Activated CD8-positive, alpha-beta T cell treated with anti-CD3 and anti-CD28 coated beads, Interleukin-2, amount 10 ng/mL, durations not matched to agents 7 days and 5 days (primary cell): Measurements from ENCODE around the gene C6orf132. TPM values are rescaled to one million over a fixed set of nuclear protein-coding genes. Genes with fewer than 3 reads are reported as not detected.

Experiments used
- ATAC-seq: fragments of 150-1000 bp; cut with Tn5 transposase; one replicate; pipeline ENCODE4 v1.10.0; 2021; ENCODE audit warnings: moderate library complexity
- CTCF ChIA-PET: fragments of 350-600 bp; sonication (Branson Sonifier 250); formaldehyde crosslinking; loops from one replicate; lab custom pipeline; 2021; ENCODE audit warnings: antibody characterized with exemption; lab: Charles Lee
- POLR2A ChIA-PET: fragments of 350-600 bp; sonication (Branson Sonifier 250); formaldehyde crosslinking; loops from one replicate; lab custom pipeline; 2021; ENCODE audit warnings: antibody characterized with exemption; lab: Charles Lee
- DNase-seq: peaks from one replicate; pipeline ENCODE4 v3.0.0-alpha.2; 2020
- H3K27ac Mint-ChIP-seq: one replicate; pipeline ENCODE4 v1.8.0; 2021; ENCODE audit warnings: mild to moderate bottlenecking, mixed read lengths
- H3K27me3 Mint-ChIP-seq: one replicate; pipeline ENCODE4 v1.8.0; 2021; ENCODE audit warnings: low read depth, mixed read lengths
- H3K36me3 Mint-ChIP-seq: one replicate; pipeline ENCODE4 v1.8.0; 2021; ENCODE audit warnings: low read depth, mixed read lengths
- H3K4me1 Mint-ChIP-seq: one replicate; pipeline ENCODE4 v1.8.0; 2021; ENCODE audit warnings: low read depth, mixed read lengths
- H3K4me3 Mint-ChIP-seq: one replicate; pipeline ENCODE4 v1.8.0; 2021; ENCODE audit warnings: mild to moderate bottlenecking, mixed read lengths
- H3K9me3 Mint-ChIP-seq: one replicate; pipeline ENCODE4 v1.8.0; 2022; ENCODE audit warnings: mixed read lengths; ENCODE audit not compliant: insufficient read depth
- total RNA-seq, 2 experiments: library from RNA; stranded (reverse); gene quantifications; one replicate each; pipeline ENCODE4 v1.2.3, GENCODE V29; 2021

The C6orf132 gene
- total RNA-seq, 2 experiments from 2014 or later = 0.03 TPM; not detected in 1

DNA sequence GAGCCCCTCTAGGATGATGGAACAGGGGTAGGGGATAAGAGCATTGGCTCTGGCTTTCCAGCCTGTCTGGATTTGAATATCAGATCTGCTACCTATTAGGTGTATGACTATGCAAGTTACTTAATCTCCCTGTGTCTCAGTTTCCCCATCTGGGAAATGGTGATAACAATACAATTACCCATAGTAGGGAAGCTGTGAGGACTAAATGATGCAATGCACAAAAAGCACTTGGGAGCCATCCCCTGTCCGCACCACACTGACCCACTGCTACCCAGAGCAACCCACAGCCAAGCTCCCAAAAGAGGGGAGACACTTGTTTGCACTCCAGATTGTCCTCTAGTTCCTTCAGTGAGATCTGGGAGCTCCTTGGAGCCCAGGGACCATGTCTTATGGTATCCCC is 30.1 kb downstream of the C6orf132 start:
- Mint-ChIP-seq H3K9me3 (no peaks in the 10 kb centered on the region), H3K27me3 (peaks cover 17% of the 10 kb centered on the region), H3K36me3 (no peaks in the 10 kb centered on the region), H3K27ac (no peak overlapping the region), H3K4me1 (no peaks in the 10 kb centered on the region), H3K4me3 (no peak overlapping the region)
- ChIA-PET CTCF (interaction anchor here (0.9 to 3.1 kb wide), 3 partner anchors 8 to 17 kb away, joined by 3 to 23 read pairs (median 3); no protein-coding TSS in a partner anchor), POLR2A (no interaction called here)
- ATAC-seq (no peak), DNase-seq (no peak)

DNA sequence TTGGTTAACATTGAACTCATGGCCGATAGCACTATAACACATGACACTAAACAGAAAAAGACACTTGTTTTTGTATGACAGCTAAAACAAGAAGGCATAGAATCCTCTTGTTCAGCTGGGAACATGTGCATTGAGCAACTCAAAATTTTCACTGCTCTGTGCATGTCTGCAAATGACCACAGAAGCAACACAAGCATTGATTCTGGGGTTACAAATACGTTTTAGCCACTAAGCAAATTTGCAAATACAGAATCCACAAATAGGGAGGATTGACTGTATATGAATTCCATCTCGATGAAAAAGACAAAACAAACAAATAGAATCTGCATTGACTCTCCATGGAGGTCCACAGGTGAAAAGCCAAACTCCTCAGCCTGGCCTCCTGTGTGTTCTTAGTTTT is 31.7 kb downstream of the C6orf132 start:
- ATAC-seq = no peak
- Mint-ChIP-seq H3K4me3 (no peak overlapping the region), H3K27me3 (peaks cover 13% of the 10 kb centered on the region), H3K4me1 (no peaks in the 10 kb centered on the region), H3K27ac (no peak overlapping the region), H3K36me3 (no peaks in the 10 kb centered on the region), H3K9me3 (no peaks in the 10 kb centered on the region)
- ChIA-PET CTCF (no interaction called here), POLR2A (no interaction called here)
- no peak for DNase-seq

DNA sequence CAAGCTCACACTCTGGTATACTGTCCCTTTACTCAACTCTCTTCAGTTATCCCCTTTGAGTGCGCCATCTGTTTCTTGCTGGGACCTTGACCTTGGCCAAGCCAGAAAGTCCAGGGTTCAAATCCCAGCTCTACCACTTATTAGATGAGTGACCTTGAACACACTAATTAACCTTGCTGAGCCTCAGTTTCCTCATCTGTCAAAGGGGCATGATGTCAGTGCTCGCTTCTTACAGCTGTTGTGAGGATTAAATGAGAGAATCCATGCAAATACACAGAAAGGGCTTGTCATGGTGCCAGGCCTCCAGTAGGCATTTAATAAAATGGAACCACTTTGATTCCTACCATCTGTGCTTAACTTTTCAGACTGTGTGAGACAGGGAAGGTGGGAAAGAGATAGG is 34.3 kb downstream of the C6orf132 start:
- Mint-ChIP-seq H3K27me3 (peaks cover 13% of the 10 kb centered on the region), H3K4me1 (peaks cover 14% of the 10 kb centered on the region), H3K36me3 (no peaks in the 10 kb centered on the region), H3K27ac (no peak overlapping the region), H3K9me3 (no peaks in the 10 kb centered on the region), H3K4me3 (no peak overlapping the region)
- POLR2A ChIA-PET = no interaction called here
- CTCF ChIA-PET = no interaction called here
- ATAC-seq (no peak), DNase-seq (no peak)

DNA sequence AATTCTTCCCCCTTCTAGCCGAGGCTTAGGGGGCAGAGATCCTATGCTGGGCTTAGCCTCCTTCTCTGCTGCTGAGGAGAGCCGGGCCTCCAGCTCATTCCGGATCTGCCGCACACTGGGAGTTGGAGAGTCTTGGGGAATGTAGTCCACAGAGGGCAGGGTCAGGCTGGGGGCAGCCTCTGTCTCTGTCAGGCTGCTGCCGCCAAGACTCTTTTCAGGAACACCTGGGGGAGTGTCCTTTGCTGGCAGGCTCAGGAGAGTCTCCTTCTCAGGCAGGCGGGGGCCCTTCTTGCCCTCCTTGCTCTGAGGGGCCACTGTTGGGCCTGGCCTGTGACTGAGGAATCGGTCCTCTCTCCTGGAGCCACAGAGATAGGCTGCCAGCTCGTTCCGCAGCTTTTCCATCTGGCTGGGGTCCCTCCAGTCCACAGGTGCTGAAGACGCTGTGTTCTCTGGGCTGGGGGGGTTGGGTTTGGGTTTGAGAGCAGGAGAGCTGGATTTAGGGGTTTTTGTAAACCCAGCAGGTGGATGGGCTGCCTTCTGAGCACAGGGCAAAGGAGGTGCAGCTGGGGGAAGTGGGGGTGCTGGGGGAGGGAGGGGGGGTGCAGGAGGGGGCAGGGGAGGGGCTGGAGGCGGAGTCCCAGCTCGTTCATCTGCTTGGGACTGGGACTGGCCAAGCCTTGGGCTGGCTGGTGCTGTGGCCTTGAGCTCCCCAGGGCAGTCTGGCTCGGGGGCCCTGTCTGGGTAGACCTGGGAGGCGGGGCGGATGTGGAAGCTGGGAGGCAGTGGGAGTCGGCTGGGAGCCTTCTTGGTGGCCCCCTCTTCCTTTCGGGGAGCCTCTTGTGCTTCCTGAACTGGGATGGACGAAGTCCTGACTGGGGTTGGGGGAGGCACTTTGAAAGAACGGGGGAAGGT is 36.1 kb downstream of the C6orf132 start:
- ATAC-seq (no peak), DNase-seq (no peak)
- POLR2A ChIA-PET = no interaction called here
- Mint-ChIP-seq H3K27me3 (peaks cover 6% of the 10 kb centered on the region), H3K36me3 (no peaks in the 10 kb centered on the region), H3K4me3 (no peak overlapping the region), H3K9me3 (no peaks in the 10 kb centered on the region), H3K4me1 (peaks cover 15% of the 10 kb centered on the region), H3K27ac (no peak overlapping the region)
- CTCF ChIA-PET = no interaction called here

DNA sequence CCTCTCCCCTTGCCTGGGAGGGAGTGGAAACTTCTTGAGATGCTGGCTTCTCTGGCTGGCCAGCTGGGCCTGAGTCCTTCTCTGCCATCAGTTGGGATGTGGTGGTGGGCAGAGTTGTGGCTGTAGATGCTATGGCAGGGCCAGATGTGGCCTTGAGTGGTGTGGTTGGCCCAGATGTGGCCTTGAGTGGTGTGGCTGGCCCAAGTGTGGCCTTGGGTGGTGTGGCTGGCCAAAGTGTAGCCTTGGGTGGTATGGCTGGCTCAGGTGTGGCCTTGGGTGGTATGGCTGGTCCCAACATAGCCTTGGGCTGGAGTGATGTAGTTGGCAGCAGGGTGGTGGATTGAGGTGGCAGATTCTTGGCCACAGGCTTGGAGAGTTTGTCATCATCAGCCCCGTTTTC is 36.7 kb downstream of the C6orf132 start:
- H3K4me1 Mint-ChIP-seq = peaks cover 18% of the 10 kb centered on the region
- ChIA-PET CTCF (interaction anchor here (1.0 to 2.2 kb wide), 4 partner anchors 10 to 60 kb away, joined by 3 to 14 read pairs (median 7); no protein-coding TSS in a partner anchor), POLR2A (no interaction called here)
- no peak overlapping the region for H3K27ac Mint-ChIP-seq
- peaks cover 6% of the 10 kb centered on the region for H3K27me3 Mint-ChIP-seq
- H3K9me3 Mint-ChIP-seq = no peaks in the 10 kb centered on the region
- DNase-seq (no peak), ATAC-seq (no peak)
- H3K4me3 Mint-ChIP-seq = no peak overlapping the region
- H3K36me3 Mint-ChIP-seq = no peaks in the 10 kb centered on the region

DNA sequence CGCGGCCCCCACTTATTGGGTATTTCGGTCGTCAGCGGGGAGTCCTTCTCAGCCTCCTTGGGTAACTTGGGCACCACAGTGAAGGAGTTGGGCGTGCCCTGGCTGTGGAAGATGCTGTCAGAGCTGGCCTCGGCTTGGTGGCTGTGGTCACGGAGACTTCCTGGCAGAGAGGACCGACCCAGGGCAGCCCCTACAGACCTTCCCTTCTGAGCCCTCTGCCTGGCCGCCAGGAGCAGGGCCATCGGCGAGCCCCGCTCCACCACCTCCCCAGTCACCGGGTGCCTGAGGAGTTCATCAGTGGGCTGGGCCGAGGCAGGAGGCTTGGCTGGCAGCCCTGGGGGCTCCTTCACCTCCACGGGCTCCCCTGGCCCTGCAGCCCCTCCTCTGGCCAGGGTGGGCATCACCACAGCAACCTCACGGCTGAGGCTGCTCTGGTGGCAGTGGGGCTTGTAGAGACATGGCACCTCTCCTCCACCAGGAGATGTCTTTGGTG is 37.2 kb downstream of the C6orf132 start:
- ChIA-PET POLR2A (interaction anchor here (0.7 to 1.2 kb wide), 3 partner anchors 13 to 193 kb away, joined by 3 to 6 read pairs (median 5); no protein-coding TSS in a partner anchor), CTCF (interaction anchor here (0.6 to 2.8 kb wide), 48 partner anchors 8 to 737 kb away, joined by 3 to 26 read pairs (median 6); partner anchors contain the start of genes BYSL, MED20, TAF8 and TOMM6)
- peak overlapping the region; percentile 43 for H3K4me3 Mint-ChIP-seq
- DNase-seq (no peak), ATAC-seq (no peak)
- H3K9me3 Mint-ChIP-seq = no peaks in the 10 kb centered on the region
- peaks cover 24% of the 10 kb centered on the region for H3K4me1 Mint-ChIP-seq
- H3K27me3 Mint-ChIP-seq = peaks cover 6% of the 10 kb centered on the region
- H3K27ac Mint-ChIP-seq = no peak overlapping the region
- no peaks in the 10 kb centered on the region for H3K36me3 Mint-ChIP-seq

DNA sequence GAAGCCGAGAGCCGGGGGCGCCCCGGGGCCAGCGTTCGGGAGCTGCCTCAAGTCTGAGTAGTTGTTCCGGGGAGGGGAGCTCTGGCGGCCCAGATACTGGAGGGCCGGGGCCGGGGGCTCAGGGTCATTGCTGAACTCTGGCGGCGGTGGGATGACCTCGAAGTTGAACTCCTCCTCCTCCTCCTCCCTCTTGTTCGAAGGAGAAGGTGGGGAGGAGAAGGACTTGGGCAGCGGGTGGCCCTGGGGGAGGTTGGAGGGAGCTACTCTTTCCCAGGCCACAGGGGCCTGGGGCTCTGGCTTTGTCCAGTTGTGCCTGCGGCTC is 37.7 kb downstream of the C6orf132 start:
- H3K4me1 Mint-ChIP-seq = peaks cover 28% of the 10 kb centered on the region
- peaks cover 6% of the 10 kb centered on the region for H3K27me3 Mint-ChIP-seq
- CTCF ChIA-PET = interaction anchor here (0.6 to 2.8 kb wide), 62 partner anchors 8 to 737 kb away, joined by 3 to 26 read pairs (median 5); partner anchors contain the start of genes BYSL, MED20, TAF8 and TOMM6
- no peaks in the 10 kb centered on the region for H3K9me3 Mint-ChIP-seq
- H3K36me3 Mint-ChIP-seq = no peaks in the 10 kb centered on the region
- peak overlapping the region; percentile 43 for H3K4me3 Mint-ChIP-seq
- POLR2A ChIA-PET = interaction anchor here (0.5 to 1.2 kb wide), 4 partner anchors 13 to 273 kb away, joined by 3 to 6 read pairs (median 4); no protein-coding TSS in a partner anchor
- no peak for ATAC-seq
- H3K27ac Mint-ChIP-seq = no peak overlapping the region
- DNase-seq = no peak

DNA sequence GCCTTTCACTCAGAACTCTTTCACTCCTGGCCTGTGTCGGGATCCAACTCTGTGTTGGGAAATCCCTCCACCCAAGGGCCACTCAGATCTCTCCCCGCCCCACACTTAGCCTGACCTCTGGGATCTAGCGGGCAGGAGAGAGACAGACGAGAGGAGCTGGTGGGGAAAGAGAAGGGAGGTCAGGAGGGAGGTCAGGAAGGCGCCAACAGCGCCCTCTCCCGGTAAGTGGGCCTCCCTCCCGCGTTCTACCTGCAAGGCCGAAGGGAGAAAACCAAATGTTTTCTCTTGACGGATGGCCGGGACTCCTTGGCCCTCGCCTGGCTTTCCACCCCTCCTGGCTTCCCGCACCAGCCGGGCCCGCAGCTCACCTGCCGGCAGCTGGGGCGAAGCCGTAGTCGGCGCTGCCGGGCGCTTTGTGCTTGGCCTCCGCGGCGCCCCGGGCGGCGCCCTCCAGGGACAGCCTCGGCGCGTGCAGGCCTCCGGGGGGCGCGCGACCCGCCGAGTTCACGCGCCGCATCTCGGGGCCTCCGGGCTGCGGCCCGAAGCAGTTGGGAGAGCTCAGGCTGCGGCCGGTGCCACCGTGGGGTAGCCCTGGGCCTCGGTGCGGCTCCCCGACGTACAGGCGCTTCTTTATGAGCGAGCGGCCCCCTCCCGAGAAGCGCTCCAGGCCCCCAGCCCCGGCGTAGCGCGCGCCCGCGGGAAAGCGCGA is 38.2 kb downstream of the C6orf132 start:
- DNase-seq = peak; percentile 82
- Mint-ChIP-seq H3K27ac (peak overlapping the region; percentile 74), H3K36me3 (no peaks in the 10 kb centered on the region), H3K4me1 (peaks cover 30% of the 10 kb centered on the region), H3K9me3 (no peaks in the 10 kb centered on the region), H3K4me3 (peak overlapping the region; percentile 65), H3K27me3 (peaks cover 2% of the 10 kb centered on the region)
- POLR2A ChIA-PET = interaction anchor here (0.5 to 1.2 kb wide), 5 partner anchors 12 to 272 kb away, joined by 3 to 6 read pairs (median 3); no protein-coding TSS in a partner anchor
- ATAC-seq = peak; percentile 94
- CTCF ChIA-PET = interaction anchor here (0.6 to 2.8 kb wide), 72 partner anchors 9 to 759 kb away, joined by 3 to 26 read pairs (median 4); partner anchors contain the start of genes BYSL, GUCA1B, MED20 and TAF8

DNA sequence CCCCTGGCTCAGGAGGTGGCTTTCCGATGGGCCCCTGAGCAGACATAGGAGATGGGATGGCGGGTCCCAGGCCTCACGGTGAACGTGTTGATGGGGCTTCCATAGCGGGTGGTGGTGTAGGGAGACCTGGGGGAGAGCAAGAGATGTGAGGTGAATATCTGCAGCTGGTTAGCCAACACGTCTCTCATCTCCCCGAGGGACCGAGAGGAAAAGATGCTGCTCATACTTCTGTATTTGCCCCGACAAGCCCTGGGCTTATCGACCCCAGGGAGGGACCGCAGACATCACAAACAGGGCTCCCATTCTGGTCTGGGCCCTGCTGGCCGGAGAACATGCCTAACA is 38.7 kb downstream of the C6orf132 start:
- POLR2A ChIA-PET = interaction anchor here (0.6 to 0.8 kb wide), 2 partner anchors 53 to 61 kb away, joined by 3 to 4 read pairs; partner anchors contain the start of gene TAF8
- H3K27me3 Mint-ChIP-seq = no peaks in the 10 kb centered on the region
- no peak for ATAC-seq

DNA sequence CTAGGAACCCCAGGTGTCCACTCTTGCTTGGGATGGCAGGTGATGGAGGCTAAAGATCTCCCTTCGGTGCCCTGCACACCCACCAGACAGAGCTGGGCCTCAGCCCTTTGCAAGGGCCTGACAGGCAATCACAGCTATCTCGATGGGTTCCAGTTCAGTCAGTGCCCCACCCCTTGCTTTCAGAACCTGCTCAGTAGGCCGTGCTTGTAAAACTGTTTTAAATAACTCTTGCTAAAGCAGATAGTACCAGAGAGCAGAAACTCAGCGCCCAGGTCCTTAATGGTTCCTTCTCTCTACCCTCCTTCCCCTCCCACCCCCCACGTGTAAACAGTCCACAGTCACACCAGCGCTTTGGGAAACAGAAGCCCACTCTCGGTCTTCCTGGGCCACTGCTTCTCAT is 39.2 kb downstream of the C6orf132 start:
- POLR2A ChIA-PET = interaction anchor here (0.8 kb wide), 1 partner anchor 53 kb away, joined by 4 read pairs; the partner anchor contains the start of gene TAF8
- peak overlapping the region; percentile 65 for H3K4me3 Mint-ChIP-seq
- H3K36me3 Mint-ChIP-seq = no peaks in the 10 kb centered on the region
- no peak for DNase-seq
- no peaks in the 10 kb centered on the region for H3K9me3 Mint-ChIP-seq
- peaks cover 30% of the 10 kb centered on the region for H3K4me1 Mint-ChIP-seq
- H3K27me3 Mint-ChIP-seq = no peaks in the 10 kb centered on the region
- CTCF ChIA-PET = interaction anchor here (1.1 to 2.8 kb wide), 21 partner anchors 8 to 758 kb away, joined by 3 to 26 read pairs (median 12); partner anchors contain the start of genes TAF8 and TOMM6
- H3K27ac Mint-ChIP-seq = no peak overlapping the region
- ATAC-seq = no peak

More for the DNA sequence above, 38.7 kb downstream of the C6orf132 start:
- Mint-ChIP-seq H3K36me3 (no peaks in the 10 kb centered on the region), H3K27ac (peak overlapping the region; percentile 74), H3K4me1 (peaks cover 30% of the 10 kb centered on the region), H3K9me3 (no peaks in the 10 kb centered on the region), H3K4me3 (peak overlapping the region; percentile 65)
- DNase-seq = no peak
- CTCF ChIA-PET = interaction anchor here (0.7 to 2.8 kb wide), 52 partner anchors 8 to 758 kb away, joined by 3 to 26 read pairs (median 6); partner anchors contain the start of genes BYSL, GUCA1B, MED20 and TAF8

DNA sequence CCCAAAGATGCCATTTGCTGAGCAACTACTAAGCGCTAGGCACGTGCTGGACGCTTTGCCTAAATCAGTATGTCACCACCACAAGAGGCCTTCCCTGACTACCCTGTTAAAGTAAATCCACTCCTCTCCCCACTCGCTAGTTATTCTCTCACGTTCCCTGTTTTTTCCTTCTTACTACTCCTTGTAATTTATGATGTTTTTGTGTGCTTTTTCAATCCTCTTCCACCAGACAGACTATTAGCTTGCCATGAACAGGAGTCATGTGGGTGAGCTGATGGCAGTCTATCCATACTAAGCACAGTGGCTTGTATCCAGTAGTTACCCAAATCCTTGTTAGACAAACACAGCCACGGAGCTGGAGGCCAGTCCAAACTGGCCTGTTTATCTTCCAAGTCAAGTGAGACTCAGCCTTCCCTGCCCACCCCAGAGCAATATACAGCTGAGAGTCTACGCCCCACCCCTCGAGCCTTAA is 41.2 kb downstream of the C6orf132 start:
- DNase-seq (no peak), ATAC-seq (no peak)
- CTCF ChIA-PET = interaction anchor here (0.8 to 1.5 kb wide), 3 partner anchors 9 to 446 kb away, joined by 3 to 4 read pairs (median 3); no protein-coding TSS in a partner anchor
- H3K9me3 Mint-ChIP-seq = no peaks in the 10 kb centered on the region
- POLR2A ChIA-PET = interaction anchor here (0.6 to 1.8 kb wide), 2 partner anchors 50 to 91 kb away, joined by 3 to 5 read pairs; partner anchors contain the start of gene TAF8
- no peaks in the 10 kb centered on the region for H3K27me3 Mint-ChIP-seq
- no peaks in the 10 kb centered on the region for H3K36me3 Mint-ChIP-seq
- no peak overlapping the region for H3K27ac Mint-ChIP-seq
- peaks cover 30% of the 10 kb centered on the region for H3K4me1 Mint-ChIP-seq
- H3K4me3 Mint-ChIP-seq = no peak overlapping the region
